ENCODE measurements around the gene TENT4B. TPM values are rescaled to one million over a fixed set of nuclear protein-coding genes. Genes with fewer than 3 reads are reported as not detected.
A peak's percentile ranks its signal among the peaks of the same experiment; 100 is the strongest.

TENT4B gene
- total RNA-seq, 2 experiments from 2014 or later: 17.5 to 18.0 TPM

- H3K9me3 Mint-ChIP-seq: no peaks in the 10 kb centered on the region
- H3K4me3 Mint-ChIP-seq: no peak overlapping the region
- ChIA-PET CTCF (interaction anchor here (0.8 to 2.5 kb wide), 2 partner anchors 71 to 74 kb away, joined by 3 to 14 read pairs; partner anchors contain the start of gene HEATR3), POLR2A (no interaction called here)
- peaks cover 8% of the 10 kb centered on the region for H3K27me3 Mint-ChIP-seq
- no peak for DNase-seq
- no peak overlapping the region for H3K27ac Mint-ChIP-seq
- no peaks in the 10 kb centered on the region for H3K36me3 Mint-ChIP-seq (ENCODE audit: low read depth)
- H3K4me1 Mint-ChIP-seq: no peaks in the 10 kb centered on the region
These were observed 15.8 kb upstream of the TENT4B start for GRCh38 chr16:50137268-50137667.

GRCh38 chr16:50139580-50139979, 13.5 kb upstream of the TENT4B start:
- no peaks in the 10 kb centered on the region for H3K27me3 Mint-ChIP-seq
- ChIA-PET CTCF (no interaction called here), POLR2A (no interaction called here)
- no peaks in the 10 kb centered on the region for H3K36me3 Mint-ChIP-seq (ENCODE audit: low read depth)
- DNase-seq: no peak
- no peaks in the 10 kb centered on the region for H3K4me1 Mint-ChIP-seq
- no peak overlapping the region for H3K27ac Mint-ChIP-seq
- H3K9me3 Mint-ChIP-seq: no peaks in the 10 kb centered on the region
- H3K4me3 Mint-ChIP-seq: no peak overlapping the region

GRCh38 chr16:50144211-50144610, 8.9 kb upstream of the TENT4B start:
- CTCF ChIA-PET: no interaction called here
- Mint-ChIP-seq H3K9me3 (no peaks in the 10 kb centered on the region), H3K27ac (no peak overlapping the region), H3K4me3 (no peak overlapping the region), H3K36me3 (ENCODE audit: low read depth) (no peaks in the 10 kb centered on the region), H3K4me1 (no peaks in the 10 kb centered on the region), H3K27me3 (no peaks in the 10 kb centered on the region)
- POLR2A ChIA-PET: no interaction called here
- no peak for DNase-seq

GRCh38 chr16:50146479-50147435, 6.3 kb upstream of the TENT4B start:
- Mint-ChIP-seq H3K27me3 (no peaks in the 10 kb centered on the region), H3K36me3 (ENCODE audit: low read depth) (no peaks in the 10 kb centered on the region), H3K4me3 (no peak overlapping the region), H3K9me3 (no peaks in the 10 kb centered on the region), H3K27ac (no peak overlapping the region), H3K4me1 (peaks cover 2% of the 10 kb centered on the region)
- ChIA-PET POLR2A (interaction anchor here (1.3 kb wide), 1 partner anchor 25 kb away, joined by 3 read pairs; no protein-coding TSS in a partner anchor), CTCF (interaction anchor here (1.4 kb wide), 1 partner anchor 121 kb away, joined by 4 read pairs; the partner anchor contains the start of gene CNEP1R1)
- no peak for DNase-seq

GRCh38 chr16:50151322-50151721, 1.8 kb upstream of the TENT4B start:
- ChIA-PET POLR2A (interaction anchor here (0.7 to 2.7 kb wide), 9 partner anchors 16 to 530 kb away, joined by 3 to 13 read pairs (median 5); partner anchors contain the start of genes CNEP1R1 and SNX20), CTCF (interaction anchor here (0.7 to 2.0 kb wide), 8 partner anchors 28 to 225 kb away, joined by 3 to 15 read pairs (median 4); partner anchors contain the start of genes CNEP1R1 and HEATR3)
- H3K36me3 Mint-ChIP-seq (ENCODE audit: low read depth): peaks cover 12% of the 10 kb centered on the region
- H3K9me3 Mint-ChIP-seq: no peaks in the 10 kb centered on the region
- no peak for DNase-seq
- H3K4me1 Mint-ChIP-seq: peaks cover 23% of the 10 kb centered on the region
- H3K4me3 Mint-ChIP-seq: no peak overlapping the region
- H3K27ac Mint-ChIP-seq: no peak overlapping the region
- no peaks in the 10 kb centered on the region for H3K27me3 Mint-ChIP-seq

GRCh38 chr16:50151756-50152155, 1.4 kb upstream of the TENT4B start:
- H3K36me3 Mint-ChIP-seq (ENCODE audit: low read depth): peaks cover 12% of the 10 kb centered on the region
- peak overlapping the region; percentile 76 for H3K4me3 Mint-ChIP-seq
- POLR2A ChIA-PET: interaction anchor here (0.7 to 2.7 kb wide), 9 partner anchors 15 to 530 kb away, joined by 3 to 13 read pairs (median 5); partner anchors contain the start of genes CNEP1R1 and SNX20
- no peaks in the 10 kb centered on the region for H3K27me3 Mint-ChIP-seq
- CTCF ChIA-PET: interaction anchor here (0.7 to 2.0 kb wide), 9 partner anchors 13 to 225 kb away, joined by 3 to 15 read pairs (median 4); partner anchors contain the start of genes CNEP1R1 and HEATR3
- no peak for DNase-seq
- H3K4me1 Mint-ChIP-seq: peaks cover 26% of the 10 kb centered on the region
- peak overlapping the region; percentile 78 for H3K27ac Mint-ChIP-seq
- H3K9me3 Mint-ChIP-seq: no peaks in the 10 kb centered on the region

GRCh38 chr16:50152351-50152806, 727 bp upstream of the TENT4B start:
- H3K27ac Mint-ChIP-seq: peak overlapping the region; percentile 78
- no peaks in the 10 kb centered on the region for H3K9me3 Mint-ChIP-seq
- H3K4me3 Mint-ChIP-seq: peak overlapping the region; percentile 76
- H3K4me1 Mint-ChIP-seq: peaks cover 31% of the 10 kb centered on the region
- peak; percentile 82 for DNase-seq
- ChIA-PET CTCF (interaction anchor here (0.7 to 2.0 kb wide), 8 partner anchors 13 to 224 kb away, joined by 3 to 15 read pairs (median 4); partner anchors contain the start of genes CNEP1R1 and HEATR3), POLR2A (interaction anchor here (0.8 to 2.7 kb wide), 9 partner anchors 15 to 529 kb away, joined by 3 to 13 read pairs (median 4); partner anchors contain the start of genes CNEP1R1 and SNX20)
- peaks cover 17% of the 10 kb centered on the region for H3K36me3 Mint-ChIP-seq (ENCODE audit: low read depth)
- no peaks in the 10 kb centered on the region for H3K27me3 Mint-ChIP-seq

GRCh38 chr16:50153596-50154419, 702 bp downstream of the TENT4B start:
- ChIA-PET POLR2A (no interaction called here), CTCF (no interaction called here)
- Mint-ChIP-seq H3K9me3 (no peaks in the 10 kb centered on the region), H3K4me3 (peak overlapping the region; percentile 77), H3K27me3 (no peaks in the 10 kb centered on the region), H3K27ac (peak overlapping the region; percentile 72), H3K4me1 (peaks cover 34% of the 10 kb centered on the region), H3K36me3 (ENCODE audit: low read depth) (peaks cover 17% of the 10 kb centered on the region)
- peak; percentile 18 for DNase-seq

GRCh38 chr16:50154420-50154950, 1.4 kb downstream of the TENT4B start:
- peak overlapping the region; percentile 49 for H3K27ac Mint-ChIP-seq
- no peaks in the 10 kb centered on the region for H3K9me3 Mint-ChIP-seq
- peaks cover 17% of the 10 kb centered on the region for H3K36me3 Mint-ChIP-seq (ENCODE audit: low read depth)
- DNase-seq: peak; percentile 17
- CTCF ChIA-PET: interaction anchor here (2.0 to 3.5 kb wide), 2 partner anchors 42 to 56 kb away, joined by 6 to 21 read pairs; no protein-coding TSS in a partner anchor
- H3K4me1 Mint-ChIP-seq: peaks cover 37% of the 10 kb centered on the region
- H3K4me3 Mint-ChIP-seq: peak overlapping the region; percentile 77
- POLR2A ChIA-PET: interaction anchor here (0.9 to 1.8 kb wide), 5 partner anchors 13 to 129 kb away, joined by 3 to 9 read pairs (median 3); partner anchors contain the start of gene CNEP1R1
- H3K27me3 Mint-ChIP-seq: no peaks in the 10 kb centered on the region

GRCh38 chr16:50155925-50156324, 2.8 kb downstream of the TENT4B start:
- peak overlapping the region; percentile 77 for H3K4me3 Mint-ChIP-seq
- H3K4me1 Mint-ChIP-seq: peaks cover 47% of the 10 kb centered on the region
- H3K36me3 Mint-ChIP-seq (ENCODE audit: low read depth): peaks cover 25% of the 10 kb centered on the region
- no peaks in the 10 kb centered on the region for H3K27me3 Mint-ChIP-seq
- no peak for DNase-seq
- POLR2A ChIA-PET: interaction anchor here (0.9 to 1.8 kb wide), 5 partner anchors 11 to 54 kb away, joined by 3 to 9 read pairs (median 5); no protein-coding TSS in a partner anchor
- no peaks in the 10 kb centered on the region for H3K9me3 Mint-ChIP-seq
- CTCF ChIA-PET: interaction anchor here (0.9 to 3.5 kb wide), 4 partner anchors 41 to 171 kb away, joined by 3 to 21 read pairs (median 5); no protein-coding TSS in a partner anchor
- H3K27ac Mint-ChIP-seq: peak overlapping the region; percentile 49

- no peaks in the 10 kb centered on the region for H3K27me3 Mint-ChIP-seq
- POLR2A ChIA-PET: interaction anchor here (1.4 kb wide), 1 partner anchor 10 kb away, joined by 4 read pairs; no protein-coding TSS in a partner anchor
- no peaks in the 10 kb centered on the region for H3K9me3 Mint-ChIP-seq
- H3K4me3 Mint-ChIP-seq: no peak overlapping the region
- no peak overlapping the region for H3K27ac Mint-ChIP-seq
- no peak for DNase-seq
- peaks cover 47% of the 10 kb centered on the region for H3K4me1 Mint-ChIP-seq
- peaks cover 25% of the 10 kb centered on the region for H3K36me3 Mint-ChIP-seq (ENCODE audit: low read depth)
- CTCF ChIA-PET: interaction anchor here (1.1 to 3.5 kb wide), 3 partner anchors 40 to 89 kb away, joined by 3 to 21 read pairs (median 6); no protein-coding TSS in a partner anchor
These were observed 3.5 kb downstream of the TENT4B start for GRCh38 chr16:50156590-50156989.
